Measurements from ENCODE around the gene ZNF837.

ZNF837 gene

GRCh38 chr19:58352760-58353671, 27.8 kb downstream of the ZNF837 start, which contains the start of gene A1BG:
Gene A1BG, minus strand, starts transcription at chr19:58353492. Its CDS starts 55 bp downstream, at chr19:58353437.
- H3K27me3 ChIP-seq (ENCODE audit: insufficient read depth, low read length) = no peaks in the 10 kb centered on the region

GRCh38 chr19:58351990-58352755, 28.7 kb downstream of the ZNF837 start:
- Histone ChIP-seq H3K4me1 (ENCODE audit: control insufficient read depth in 1 of 2, insufficient read depth in 2 of 2, low read length in 2 of 2) (peaks cover 3% of the 10 kb centered on the region in 2 experiments), H3K18ac (ENCODE audit: low read length) (no peak overlapping the region), H4K8ac (ENCODE audit: low read depth, low read length) (no peak overlapping the region)

More at GRCh38 chr19:58352760-58353671, 27.8 kb downstream of the ZNF837 start, which contains the start of gene A1BG:
- no peak within 1 kb of the TSS for H2BK120ac ChIP-seq (ENCODE audit: insufficient read depth, low read length, poor library complexity)
- no peak within 1 kb of the TSS for H3K14ac ChIP-seq (ENCODE audit: low read length)
- no peak within 1 kb of the TSS for H2BK5ac ChIP-seq (ENCODE audit: low read depth, low read length, poor library complexity)
- H3K79me2 ChIP-seq (ENCODE audit: control insufficient read depth, insufficient read depth, low read length, poor library complexity) = no peaks in the 10 kb centered on the region
- H3K9ac ChIP-seq (ENCODE audit: low read length) = no peak within 1 kb of the TSS
- no peak within 1 kb of the TSS for H3K4me2 ChIP-seq (ENCODE audit: low read length)
- H3K36me3 ChIP-seq (ENCODE audit: control insufficient read depth in 1 of 2, insufficient read depth in 2 of 2, low read length in 2 of 2) = no peaks in the 10 kb centered on the region
- no peaks in the 10 kb centered on the region for H3K4me1 ChIP-seq (ENCODE audit: control insufficient read depth in 1 of 2, insufficient read depth in 2 of 2, low read length in 2 of 2)
- H2AK5ac ChIP-seq (ENCODE audit: low read length) = no peak within 1 kb of the TSS
- H3K23ac ChIP-seq (ENCODE audit: low read length) = no peak within 1 kb of the TSS
- no peak within 1 kb of the TSS for H2BK12ac ChIP-seq (ENCODE audit: low read length)
- DNase-seq = no peak
- no peaks in the 10 kb centered on the region for H3K79me1 ChIP-seq (ENCODE audit: low read length)
- peaks cover 2% of the 10 kb centered on the region for H3K9me3 ChIP-seq (ENCODE audit: insufficient read depth, low read depth, low read length)
- H2AFZ ChIP-seq (ENCODE audit: insufficient read depth, low read length, poor library complexity) = no peak within 1 kb of the TSS
- no peak within 1 kb of the TSS for H3K4me3 ChIP-seq (ENCODE audit: low read depth, low read length)
- WGBS (ENCODE audit: extremely low coverage, insufficient coverage, insufficient read length) = no CpG with 5 or more reads among the region's 26 CpGs
- no peak within 1 kb of the TSS for H4K12ac ChIP-seq (ENCODE audit: low read depth, low read length)
- no peak within 1 kb of the TSS for H3K27ac ChIP-seq (ENCODE audit: low read depth, low read length)
- no peak within 1 kb of the TSS for H3K18ac ChIP-seq (ENCODE audit: low read length)
- no peak within 1 kb of the TSS for H3K4ac ChIP-seq (ENCODE audit: low read depth, low read length)
- no peak within 1 kb of the TSS for H4K8ac ChIP-seq (ENCODE audit: low read depth, low read length)
- H4K91ac ChIP-seq (ENCODE audit: low read depth, low read length) = no peak within 1 kb of the TSS

GRCh38 chr19:58351558-58351878, 29.3 kb downstream of the ZNF837 start:
- Histone ChIP-seq H3K9me3 (ENCODE audit: insufficient read depth, low read depth, low read length) (peaks cover 2% of the 10 kb centered on the region), H3K4me3 (ENCODE audit: low read depth, low read length) (no peak overlapping the region), H3K79me1 (ENCODE audit: low read length) (peaks cover 4% of the 10 kb centered on the region), H2AK5ac (ENCODE audit: low read length) (no peak overlapping the region), H3K14ac (ENCODE audit: low read length) (no peak overlapping the region), H2AFZ (ENCODE audit: insufficient read depth, low read length, poor library complexity) (no peak overlapping the region), H2BK12ac (ENCODE audit: low read length) (no peak overlapping the region), H2BK120ac (ENCODE audit: insufficient read depth, low read length, poor library complexity) (no peak overlapping the region), H3K9ac (ENCODE audit: low read length) (no peak overlapping the region), H4K8ac (ENCODE audit: low read depth, low read length) (no peak overlapping the region), H3K27ac (ENCODE audit: low read depth, low read length) (no peak overlapping the region), H3K27me3 (ENCODE audit: insufficient read depth, low read length) (peaks cover 14% of the 10 kb centered on the region), H3K18ac (ENCODE audit: low read length) (no peak overlapping the region), H2BK5ac (ENCODE audit: low read depth, low read length, poor library complexity) (no peak overlapping the region), H3K36me3 (ENCODE audit: control insufficient read depth in 1 of 2, insufficient read depth in 2 of 2, low read length in 2 of 2) (no peaks in the 10 kb centered on the region), H3K4me1 (ENCODE audit: control insufficient read depth in 1 of 2, insufficient read depth in 2 of 2, low read length in 2 of 2) (peaks cover 3 to 7% of the 10 kb centered on the region in 2 experiments), H3K79me2 (ENCODE audit: control insufficient read depth, insufficient read depth, low read length, poor library complexity) (peaks cover 2% of the 10 kb centered on the region), H3K4ac (ENCODE audit: low read depth, low read length) (no peak overlapping the region), H3K23ac (ENCODE audit: low read length) (no peak overlapping the region), H4K91ac (ENCODE audit: low read depth, low read length) (no peak overlapping the region), H4K12ac (ENCODE audit: low read depth, low read length) (no peak overlapping the region), H3K4me2 (ENCODE audit: low read length) (no peak overlapping the region)
- no CpG with 5 or more reads among the region's 9 CpGs for WGBS (ENCODE audit: extremely low coverage, insufficient coverage, insufficient read length)
- DNase-seq = no peak

More at GRCh38 chr19:58351990-58352755, 28.7 kb downstream of the ZNF837 start:
- no peak overlapping the region for H4K12ac ChIP-seq (ENCODE audit: low read depth, low read length)
- no peak overlapping the region for H2BK120ac ChIP-seq (ENCODE audit: insufficient read depth, low read length, poor library complexity)
- H3K23ac ChIP-seq (ENCODE audit: low read length) = no peak overlapping the region
- no peak overlapping the region for H3K4me2 ChIP-seq (ENCODE audit: low read length)
- H3K9ac ChIP-seq (ENCODE audit: low read length) = no peak overlapping the region
- H3K14ac ChIP-seq (ENCODE audit: low read length) = no peak overlapping the region
- H3K79me2 ChIP-seq (ENCODE audit: control insufficient read depth, insufficient read depth, low read length, poor library complexity) = peaks cover 2% of the 10 kb centered on the region
- no peak overlapping the region for H3K4me3 ChIP-seq (ENCODE audit: low read depth, low read length)
- H2BK12ac ChIP-seq (ENCODE audit: low read length) = no peak overlapping the region
- no peak for DNase-seq
- no peak overlapping the region for H2AK5ac ChIP-seq (ENCODE audit: low read length)
- no peak overlapping the region for H3K27ac ChIP-seq (ENCODE audit: low read depth, low read length)
- H4K91ac ChIP-seq (ENCODE audit: low read depth, low read length) = no peak overlapping the region
- H3K4ac ChIP-seq (ENCODE audit: low read depth, low read length) = no peak overlapping the region
- H2AFZ ChIP-seq (ENCODE audit: insufficient read depth, low read length, poor library complexity) = no peak overlapping the region
- peaks cover 2% of the 10 kb centered on the region for H3K9me3 ChIP-seq (ENCODE audit: insufficient read depth, low read depth, low read length)
- H2BK5ac ChIP-seq (ENCODE audit: low read depth, low read length, poor library complexity) = no peak overlapping the region
- WGBS (ENCODE audit: extremely low coverage, insufficient coverage, insufficient read length) = no CpG with 5 or more reads among the region's 23 CpGs
- H3K36me3 ChIP-seq (ENCODE audit: control insufficient read depth in 1 of 2, insufficient read depth in 2 of 2, low read length in 2 of 2) = no peaks in the 10 kb centered on the region
- peaks cover 7% of the 10 kb centered on the region for H3K27me3 ChIP-seq (ENCODE audit: insufficient read depth, low read length)
- peaks cover 2% of the 10 kb centered on the region for H3K79me1 ChIP-seq (ENCODE audit: low read length)

GRCh38 chr19:58350871-58351557, 29.8 kb downstream of the ZNF837 start:
- Histone ChIP-seq H3K4me3 (ENCODE audit: low read depth, low read length) (no peak overlapping the region), H4K8ac (ENCODE audit: low read depth, low read length) (no peak overlapping the region), H3K79me2 (ENCODE audit: control insufficient read depth, insufficient read depth, low read length, poor library complexity) (peaks cover 2% of the 10 kb centered on the region), H3K27ac (ENCODE audit: low read depth, low read length) (no peak overlapping the region), H3K36me3 (ENCODE audit: control insufficient read depth in 1 of 2, insufficient read depth in 2 of 2, low read length in 2 of 2) (no peaks in the 10 kb centered on the region), H3K4me1 (ENCODE audit: control insufficient read depth in 1 of 2, insufficient read depth in 2 of 2, low read length in 2 of 2) (peaks cover 3 to 7% of the 10 kb centered on the region in 2 experiments), H3K27me3 (ENCODE audit: insufficient read depth, low read length) (peaks cover 15% of the 10 kb centered on the region), H3K4me2 (ENCODE audit: low read length) (no peak overlapping the region), H3K18ac (ENCODE audit: low read length) (no peak overlapping the region), H3K9me3 (ENCODE audit: insufficient read depth, low read depth, low read length) (peaks cover 2% of the 10 kb centered on the region), H4K91ac (ENCODE audit: low read depth, low read length) (no peak overlapping the region), H2BK12ac (ENCODE audit: low read length) (no peak overlapping the region), H4K12ac (ENCODE audit: low read depth, low read length) (no peak overlapping the region), H3K14ac (ENCODE audit: low read length) (no peak overlapping the region), H2AK5ac (ENCODE audit: low read length) (no peak overlapping the region), H2AFZ (ENCODE audit: insufficient read depth, low read length, poor library complexity) (no peak overlapping the region), H3K4ac (ENCODE audit: low read depth, low read length) (no peak overlapping the region), H3K9ac (ENCODE audit: low read length) (no peak overlapping the region), H3K23ac (ENCODE audit: low read length) (no peak overlapping the region), H3K79me1 (ENCODE audit: low read length) (peaks cover 4% of the 10 kb centered on the region), H2BK120ac (ENCODE audit: insufficient read depth, low read length, poor library complexity) (no peak overlapping the region), H2BK5ac (ENCODE audit: low read depth, low read length, poor library complexity) (no peak overlapping the region)
- WGBS (ENCODE audit: extremely low coverage, insufficient coverage, insufficient read length) = no CpG with 5 or more reads among the region's 34 CpGs
- DNase-seq = no peak
